G401 (cell line): ENCODE data around the gene ATP9A. TPM values are rescaled to one million over a fixed set of nuclear protein-coding genes. Genes with fewer than 3 reads are reported as not detected.
"Not testable (repeated sequence)": the region's sequence is repeated elsewhere in the genome, so short reads cannot be mapped to it uniquely, and the experiment has no call there.

ENCODE experiments used
- DNase-seq: peaks from one replicate; pipeline ENCODE4 v3.0.0-alpha.2; 2015; ENCODE audit warnings: low spot score
- in situ Hi-C: cut with HindIII; loops from 2 replicates; pipeline ENCODE4 v1.10.0; 2016; ENCODE audit warnings: low sequenced_read_pairs, mixed read lengths
- total RNA-seq: library from RNA; depleted of rRNA; stranded (reverse); fragments of >200 nt; shearing (Covaris generic); gene quantifications from 2 replicates; pipeline ENCODE4 v1.2.3, GENCODE V29; 2014

The ATP9A gene
- total RNA-seq, 1 experiment from 2014 or later, result 15.7 TPM

DNA sequence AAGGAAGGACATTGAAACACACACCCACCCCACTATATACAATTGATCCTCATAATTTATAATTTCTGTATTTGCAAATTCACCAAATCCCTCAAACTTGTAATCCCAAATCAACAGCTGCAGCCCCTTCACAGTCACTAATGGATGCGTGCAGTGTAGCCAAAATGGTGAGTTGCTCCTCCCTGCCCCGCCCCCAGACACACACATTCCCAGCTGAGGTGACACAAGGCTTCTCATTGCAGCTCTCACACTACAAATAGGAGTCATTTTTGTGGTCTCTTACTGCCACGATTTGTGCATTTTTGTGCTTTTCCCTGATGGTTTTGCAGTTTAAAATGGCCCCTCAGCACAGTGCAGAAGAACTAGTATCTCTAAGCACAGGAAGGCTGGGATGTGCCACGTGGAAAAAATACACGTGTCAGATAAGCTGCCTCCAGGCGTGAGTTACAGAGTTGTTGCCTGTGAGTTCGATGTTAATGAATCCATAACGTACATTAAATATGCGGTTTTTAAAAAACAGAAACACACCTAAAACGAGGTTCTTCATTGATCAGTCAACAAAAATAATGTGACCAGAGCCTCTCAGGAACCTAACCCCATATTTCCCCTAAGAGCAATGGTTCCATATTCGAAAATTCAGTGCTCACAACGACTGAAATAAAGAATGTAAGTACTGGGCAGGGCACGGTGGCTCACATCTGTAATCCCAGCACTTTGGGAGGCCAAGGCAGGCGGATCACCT, 8.2 kb downstream of the ATP9A start:
- no peak for DNase-seq
- in situ Hi-C loops, result no loop called here

DNA sequence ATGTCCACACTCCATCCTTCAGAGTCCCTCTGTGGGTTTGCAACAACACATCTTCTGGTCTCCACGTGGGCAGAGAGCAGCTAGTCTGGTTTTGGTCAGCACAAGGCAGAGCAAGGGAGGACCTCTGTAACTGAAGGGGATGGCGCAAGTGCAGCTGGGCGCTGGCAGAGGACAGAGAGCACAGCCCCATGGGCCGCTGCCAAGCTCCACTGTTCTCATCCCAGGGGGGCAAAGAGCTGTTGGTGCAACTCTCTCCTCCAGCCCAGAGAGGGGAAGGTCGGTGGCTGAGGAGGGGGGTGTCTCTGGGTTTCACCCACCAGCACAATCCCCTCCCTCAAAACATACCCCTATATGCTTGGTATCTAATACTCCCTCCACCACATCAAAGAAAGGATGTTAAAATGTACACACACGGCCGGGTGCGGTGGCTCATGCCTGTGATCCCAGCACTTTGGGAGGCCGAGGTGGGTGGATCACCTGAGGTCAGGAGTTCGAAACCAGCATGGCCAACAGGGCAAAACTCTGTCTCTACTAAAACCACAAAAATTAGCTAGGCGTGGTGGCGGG, 9.1 kb downstream of the ATP9A start:
- in situ Hi-C loops, result no loop called here
- no peak for DNase-seq

DNA sequence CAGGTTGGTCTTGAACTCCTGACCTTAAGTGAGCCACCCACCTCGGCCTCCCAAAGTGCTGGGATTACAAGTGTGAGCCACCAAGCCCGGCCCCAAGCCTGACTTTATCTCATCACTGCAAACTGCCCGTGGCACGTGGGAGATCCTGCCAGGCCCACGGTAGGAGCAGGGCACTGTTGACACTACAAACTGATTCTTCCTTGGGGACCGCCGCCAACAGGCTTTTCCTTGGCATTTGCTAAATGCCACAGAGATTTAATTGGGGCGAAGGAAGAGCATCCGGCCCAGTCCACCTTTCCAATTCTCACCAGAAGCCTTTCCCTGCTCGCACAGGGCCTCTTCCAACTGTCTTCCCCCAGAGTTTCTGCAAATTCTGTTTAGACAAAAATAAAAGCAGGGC, 11.0 kb downstream of the ATP9A start:
- in situ Hi-C loops, result no loop called here

DNA sequence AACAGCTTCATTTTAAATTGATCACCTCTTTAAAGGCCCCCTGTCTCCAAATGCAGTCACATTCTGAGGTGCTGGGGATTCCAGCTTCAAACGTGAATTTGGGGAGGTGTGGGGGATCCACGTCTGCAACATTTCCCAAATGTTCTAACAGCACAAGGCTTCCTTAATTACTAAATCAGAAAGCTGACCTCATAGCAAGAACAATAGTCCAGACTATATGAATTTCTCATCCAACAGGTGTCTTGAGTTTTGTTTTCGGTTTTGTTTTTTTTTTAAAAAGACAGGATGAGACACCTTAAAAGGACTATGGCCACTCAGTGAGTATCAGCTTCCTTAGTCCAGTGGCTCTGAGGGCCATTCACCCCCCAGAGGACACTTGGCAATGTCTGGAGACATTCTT, 11.5 kb downstream of the ATP9A start:
- in situ Hi-C loops, result no loop called here
- no peak for DNase-seq

More for the DNA sequence above, 11.0 kb downstream of the ATP9A start:
- peak; percentile 94 for DNase-seq

DNA sequence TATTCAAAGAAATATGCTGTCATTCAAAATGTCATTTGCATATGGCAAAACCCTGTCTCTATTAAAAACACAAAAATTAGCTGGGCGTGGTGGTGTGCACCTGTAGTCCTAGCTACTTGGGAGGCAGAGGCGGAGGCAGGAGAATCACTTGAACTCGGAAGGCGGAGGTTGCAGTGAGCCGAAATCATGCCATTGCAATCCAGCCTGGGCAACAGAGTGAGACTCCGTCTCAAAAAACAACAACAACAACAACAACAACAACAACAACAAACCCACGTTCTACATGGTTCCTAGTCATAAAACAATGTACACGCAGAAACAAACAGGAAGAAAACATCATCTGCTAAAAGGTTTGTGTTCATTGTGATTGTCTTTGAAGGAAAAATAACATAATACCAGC, 15.0 kb downstream of the ATP9A start:
- in situ Hi-C loops, DNase-seq: not testable (repeated sequence)

DNA sequence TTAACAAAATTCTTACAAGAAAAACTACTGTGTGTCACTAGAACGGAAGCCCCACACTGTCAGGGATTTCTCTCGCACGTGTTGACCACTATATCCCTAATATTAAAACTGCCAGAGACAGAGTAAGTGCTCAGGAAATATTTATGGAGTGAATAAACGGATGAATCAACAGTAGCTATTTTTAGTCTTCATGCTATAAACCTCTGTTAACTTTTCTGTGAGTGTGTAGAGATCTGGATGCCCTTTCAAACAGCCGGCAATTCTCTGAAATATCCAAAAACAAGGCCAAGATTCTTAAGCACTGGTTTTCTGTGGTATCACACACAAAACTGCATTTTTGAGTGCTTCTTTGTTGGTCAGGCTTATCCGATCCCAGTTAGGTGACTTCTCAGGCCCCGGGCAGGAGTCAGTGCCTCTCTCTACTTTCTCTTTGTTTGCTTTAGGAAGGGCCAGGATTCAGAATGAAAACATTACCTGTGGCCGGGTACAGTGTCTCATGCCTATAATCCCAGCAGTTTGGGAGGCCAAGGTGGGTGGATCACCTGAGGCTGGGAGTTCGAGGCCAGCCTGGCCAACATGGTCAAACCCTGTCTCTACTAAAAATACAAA, 15.7 kb downstream of the ATP9A start:
- in situ Hi-C loops, result no loop called here
- no peak for DNase-seq

DNA sequence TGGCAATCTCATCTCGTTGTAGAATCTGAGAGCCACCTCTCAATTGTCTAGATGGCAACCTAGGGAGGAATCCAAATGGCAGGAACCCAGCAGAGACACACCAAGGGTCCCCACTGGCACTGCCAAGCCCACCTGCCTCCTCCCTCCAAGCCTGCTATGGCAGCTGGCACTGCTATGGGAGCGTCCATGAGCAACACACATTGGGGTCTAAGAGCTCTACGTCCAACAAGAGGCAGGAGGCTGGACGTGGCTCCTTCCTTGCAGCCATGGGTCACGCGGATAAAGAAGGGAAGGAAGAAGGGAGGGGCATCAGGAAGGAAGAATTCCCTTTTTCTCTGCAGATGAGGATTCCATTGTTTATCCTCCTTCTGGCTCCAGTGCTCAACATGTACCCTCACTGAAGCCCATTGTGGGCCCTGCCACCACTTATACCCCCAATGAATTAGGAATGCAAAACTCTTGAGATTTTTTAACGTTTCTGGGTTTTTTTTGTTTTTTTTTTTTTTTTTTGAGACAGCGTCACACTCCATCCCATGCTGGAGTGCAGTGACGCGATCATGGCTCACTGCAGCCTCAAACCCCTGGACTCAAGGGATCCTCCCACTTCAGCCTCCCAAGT, 17.3 kb downstream of the ATP9A start:
- DNase-seq, result no peak
- in situ Hi-C loops, result no loop called here

DNA sequence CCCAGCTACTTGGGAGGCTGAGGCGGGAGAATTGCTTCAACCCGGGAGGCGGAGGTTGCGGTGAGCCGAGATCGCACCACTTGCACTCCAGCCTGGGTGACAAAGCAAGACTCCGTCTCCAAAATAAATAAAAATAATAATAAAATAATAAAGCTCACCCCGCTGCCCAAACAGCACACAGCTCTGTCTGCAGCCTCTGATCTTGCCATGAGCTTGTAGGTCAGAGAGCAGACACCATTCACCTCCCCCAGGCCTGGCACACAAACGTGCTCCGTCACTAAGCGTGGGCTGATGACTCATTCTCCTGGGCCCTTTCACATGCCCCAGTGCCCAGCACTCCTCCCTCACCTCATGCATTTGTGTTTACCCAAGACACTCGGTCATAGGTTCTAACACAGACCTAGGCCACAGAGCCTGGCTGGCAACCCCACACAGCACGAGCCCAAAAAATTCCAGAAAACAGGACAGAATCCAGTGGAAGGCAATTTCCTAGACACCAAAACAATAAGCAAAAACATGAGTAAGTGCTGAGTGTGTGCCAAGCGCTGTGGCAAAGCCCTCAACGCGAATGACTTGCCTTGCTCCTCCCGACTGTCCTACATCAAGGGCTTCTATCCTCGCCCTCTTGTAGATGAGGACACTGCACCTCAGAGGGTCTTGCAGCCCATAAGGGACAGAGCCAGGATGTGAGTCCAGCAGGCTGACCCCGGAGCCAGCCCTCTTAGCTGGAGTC, 18.0 kb downstream of the ATP9A start:
- DNase-seq, result no peak
- in situ Hi-C loops, result no loop called here

DNA sequence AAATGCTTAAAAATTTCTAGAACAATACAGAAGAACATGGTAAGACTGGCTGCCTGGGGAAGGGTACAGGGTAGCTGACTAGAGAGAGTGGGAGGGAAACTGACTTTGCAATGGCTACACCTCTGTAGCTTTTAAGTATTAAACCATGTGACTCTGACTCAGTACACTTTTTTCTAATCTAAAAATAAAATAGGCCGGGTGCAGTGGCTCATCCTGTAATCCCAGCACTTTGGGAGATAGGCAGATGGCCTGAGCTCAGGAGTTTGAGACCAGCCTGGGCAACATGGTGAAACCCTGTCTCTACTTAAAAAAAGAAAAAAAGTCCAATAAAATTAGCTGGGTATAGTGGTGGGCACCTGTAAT, 18.5 kb downstream of the ATP9A start:
- in situ Hi-C loops, result no loop called here
- no peak for DNase-seq

DNA sequence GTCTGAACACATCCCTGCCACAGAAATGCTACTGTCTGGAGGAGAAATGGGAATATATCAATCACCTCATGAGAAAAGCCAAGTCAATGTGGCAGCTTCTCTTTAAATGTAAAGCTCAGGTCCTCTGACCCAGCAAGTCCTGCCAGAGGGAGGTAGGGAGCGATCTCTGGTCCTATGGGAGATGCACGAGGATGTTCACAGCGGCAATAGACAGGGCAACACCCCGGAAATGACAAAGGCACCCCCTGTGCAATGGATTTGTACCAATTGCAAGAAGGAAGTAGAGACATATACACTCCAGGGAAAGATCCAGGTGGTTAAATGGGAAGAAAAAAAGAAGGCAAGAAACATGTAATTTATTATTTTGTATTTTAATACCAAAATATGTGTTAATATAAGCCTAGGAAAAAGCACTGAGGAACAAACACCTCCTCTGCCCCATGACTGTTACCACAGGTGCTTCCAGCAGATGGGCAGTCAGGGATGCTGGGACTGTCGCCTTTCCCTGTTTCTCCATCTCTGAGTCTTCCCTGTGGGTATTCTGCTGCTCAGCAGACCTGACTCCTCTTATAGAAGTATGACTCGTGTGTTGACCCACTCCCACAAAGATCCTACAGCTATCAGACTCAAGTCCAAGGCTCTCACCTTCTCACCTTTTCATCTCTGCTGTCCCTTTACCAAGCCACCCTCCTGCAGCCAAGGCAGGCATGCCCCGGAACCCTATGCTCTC, 20.8 kb downstream of the ATP9A start:
- DNase-seq, result peak; percentile 55
- in situ Hi-C loops, result no loop called here

DNA sequence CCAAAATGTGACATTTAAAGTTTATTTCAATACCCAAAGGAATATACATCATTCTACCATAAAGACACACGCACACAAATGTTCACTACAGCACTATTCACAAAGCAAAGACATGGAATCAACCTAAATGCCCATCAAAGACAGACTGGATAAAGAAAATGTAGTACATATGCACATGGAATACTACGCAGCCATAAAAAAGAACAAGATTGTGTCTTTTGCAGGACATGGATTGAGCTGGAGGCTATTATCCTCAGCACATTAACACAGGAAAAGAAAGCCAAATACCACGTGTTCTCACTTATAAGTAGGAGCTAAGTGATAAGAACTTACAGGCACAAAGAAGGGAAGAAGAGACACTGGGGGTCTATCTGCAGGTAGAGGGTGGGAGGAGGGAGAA, 22.4 kb downstream of the ATP9A start:
- DNase-seq, result no peak

DNA sequence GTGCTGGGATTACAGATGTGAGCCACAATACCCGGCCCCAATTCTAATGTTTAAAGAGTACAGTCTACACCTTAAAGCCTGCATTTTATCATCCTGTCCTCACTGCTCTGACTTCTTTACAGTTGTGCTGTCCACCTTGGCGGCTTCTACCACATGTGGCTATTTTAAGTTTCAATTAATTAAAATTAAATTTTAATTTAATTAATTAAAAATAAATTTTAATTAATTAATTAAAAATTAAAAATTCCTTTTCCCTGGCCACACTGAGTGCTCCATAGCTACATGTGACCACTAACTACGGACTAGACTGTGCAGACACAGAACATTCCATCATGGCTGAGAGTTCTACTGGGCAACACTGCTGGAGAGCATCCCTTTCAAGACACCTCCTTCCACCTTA, 27.4 kb downstream of the ATP9A start:
- in situ Hi-C loops, result no loop called here
- DNase-seq, result no peak

More for the DNA sequence above, 22.4 kb downstream of the ATP9A start:
- in situ Hi-C loops, result no loop called here

DNA sequence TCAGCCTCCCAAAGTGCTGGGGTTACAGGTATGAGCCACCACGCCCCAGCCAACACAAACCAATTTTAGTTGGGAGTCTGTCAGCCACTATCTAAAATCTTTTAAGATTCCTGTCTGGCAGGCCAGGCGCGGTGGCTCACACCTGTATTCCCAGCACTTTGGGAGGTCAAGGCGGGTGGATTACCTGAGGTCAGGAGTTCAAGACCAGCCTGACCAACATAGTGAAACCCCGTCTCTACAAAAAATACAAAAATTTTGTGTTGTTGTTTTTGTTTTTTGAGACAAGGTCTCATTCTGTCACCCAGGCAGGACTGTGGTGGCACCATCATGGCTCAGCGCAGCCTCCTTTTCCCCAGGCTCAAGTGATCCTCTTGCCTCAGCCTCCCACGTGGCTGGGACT, 27.9 kb downstream of the ATP9A start:
- in situ Hi-C loops, DNase-seq: not testable (repeated sequence)

DNA sequence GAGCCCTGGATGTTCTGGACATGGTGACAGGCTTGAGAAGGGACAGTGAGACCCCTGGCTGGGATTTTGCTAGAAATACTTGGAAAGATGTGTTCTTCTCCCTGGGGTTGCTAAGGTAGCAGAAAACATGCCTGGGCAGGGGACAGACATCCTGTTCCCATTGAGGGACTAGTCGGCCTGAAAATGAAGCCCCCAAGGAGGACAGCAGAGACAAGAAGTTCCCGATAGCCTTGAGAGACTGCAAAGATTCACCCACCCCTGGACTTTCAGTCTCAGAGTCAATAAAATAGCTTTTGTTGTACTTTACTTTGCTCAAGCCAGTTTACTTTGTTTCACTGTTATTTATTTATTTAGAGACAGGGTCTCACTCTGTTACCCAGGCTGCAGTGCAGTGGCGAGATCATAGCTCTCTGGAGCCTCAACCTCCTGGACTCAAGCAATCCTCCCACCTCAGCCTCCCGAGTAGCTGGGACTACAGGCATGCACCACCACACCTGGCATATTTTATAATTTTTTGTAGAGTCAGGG, 28.4 kb downstream of the ATP9A start:
- no peak for DNase-seq
- in situ Hi-C loops, result no loop called here

DNA sequence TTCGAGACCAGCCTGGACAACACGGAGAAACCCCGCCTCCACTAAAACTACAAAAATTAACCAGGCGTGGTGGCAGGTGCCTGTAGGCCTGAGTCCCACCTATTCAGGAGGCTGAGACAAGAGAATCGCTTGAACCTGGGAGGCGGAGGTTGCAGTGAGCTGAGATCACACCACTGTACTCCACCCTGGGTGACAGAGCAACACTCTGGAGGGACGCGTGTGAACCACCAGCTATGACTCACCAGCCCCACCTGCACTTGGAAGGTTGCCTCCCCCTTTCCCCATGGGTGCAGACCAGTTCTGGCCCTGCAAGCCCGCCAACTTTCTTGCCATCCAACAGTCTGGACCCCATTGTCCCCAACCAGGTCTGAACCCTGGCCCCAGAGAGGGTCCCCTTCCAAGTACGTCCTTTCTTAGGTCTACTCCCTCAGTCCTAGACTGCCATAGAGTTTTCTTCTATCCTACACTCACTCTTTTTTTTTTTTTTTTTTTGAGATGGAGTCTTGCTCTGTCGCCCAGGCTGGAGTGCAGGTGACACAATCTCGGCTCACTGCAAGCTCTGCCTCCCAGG, 29.2 kb downstream of the ATP9A start:
- in situ Hi-C loops, result no loop called here
- DNase-seq, result no peak

DNA sequence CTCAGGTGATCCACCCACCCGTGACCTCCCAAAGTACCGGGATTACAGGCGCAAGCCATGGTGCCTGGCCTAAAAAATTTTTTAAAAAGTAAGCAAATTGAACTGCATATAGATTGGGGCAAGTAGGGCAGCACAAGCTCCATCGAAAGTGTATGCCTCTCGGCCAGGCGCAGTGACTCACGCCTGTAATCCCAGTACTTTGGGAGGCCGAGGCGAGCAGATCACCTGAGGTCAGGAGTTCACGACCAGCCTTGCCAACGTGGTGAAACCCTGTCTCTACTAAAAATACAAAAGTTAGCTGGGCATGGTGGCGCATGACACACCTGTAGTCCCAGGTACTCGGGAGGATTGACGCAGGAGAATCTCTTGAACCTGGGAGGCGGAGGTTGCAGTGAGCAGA, 29.9 kb downstream of the ATP9A start:
- DNase-seq, in situ Hi-C loops: not testable (repeated sequence)

DNA sequence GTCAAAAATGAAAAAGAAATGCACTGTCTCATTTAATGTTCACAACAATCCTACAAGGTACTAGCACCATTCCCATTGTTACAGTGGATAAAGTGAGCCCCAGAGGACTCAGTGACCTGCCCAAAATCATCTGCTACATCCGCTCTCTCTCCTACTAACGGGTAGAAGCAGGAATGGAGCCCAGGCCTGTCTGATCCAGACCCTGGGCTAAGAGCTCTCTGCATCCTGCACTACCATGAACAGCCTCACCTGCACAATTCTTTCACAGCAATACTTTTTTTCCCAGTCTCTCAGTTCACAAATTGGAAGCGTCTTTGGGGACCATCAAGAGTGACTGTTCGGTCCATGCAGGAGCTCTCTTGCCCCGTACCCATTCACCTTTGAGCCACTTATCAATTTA, 31.2 kb downstream of the ATP9A start:
- no peak for DNase-seq
- in situ Hi-C loops, result no loop called here

DNA sequence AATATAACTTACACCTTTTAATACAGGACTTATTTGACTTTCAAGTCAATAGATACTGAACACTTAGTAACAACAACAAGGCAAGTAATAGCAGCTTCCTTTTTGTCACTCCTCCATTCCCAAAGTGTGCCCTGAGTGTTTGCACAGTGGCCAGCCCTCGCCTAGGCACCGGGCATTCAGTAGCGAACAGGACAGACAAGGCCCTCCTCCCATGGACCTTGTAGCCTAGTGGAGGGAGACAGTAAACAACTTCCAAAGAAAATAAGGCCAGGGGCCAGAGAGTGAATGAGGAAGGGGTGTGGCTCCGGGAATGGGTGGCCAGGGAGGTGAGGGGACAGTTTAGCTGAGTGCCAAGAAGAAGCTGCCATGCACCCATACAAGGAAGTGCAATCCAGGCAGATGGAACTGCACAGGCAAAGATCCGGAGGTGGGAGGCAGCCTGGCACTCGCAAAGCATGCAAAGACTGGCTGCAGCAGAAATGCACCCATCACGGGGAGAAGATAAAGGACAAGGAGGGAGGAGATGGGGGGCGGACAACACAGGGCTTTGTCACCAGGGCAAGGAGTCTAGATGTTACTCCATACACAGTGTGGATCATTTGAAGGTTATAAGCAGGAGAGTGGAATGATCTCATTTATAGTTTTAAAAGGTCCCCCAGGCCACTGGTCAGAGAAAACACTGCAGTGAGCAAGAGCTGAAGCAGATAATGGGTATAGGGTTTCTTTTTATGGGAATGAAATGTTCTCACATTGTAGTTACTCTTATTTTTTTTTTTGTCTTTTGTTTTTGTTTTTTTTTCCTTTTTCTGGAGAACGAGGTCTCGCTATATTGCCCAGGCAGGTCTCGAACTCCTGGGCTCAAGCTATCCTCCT, 32.2 kb downstream of the ATP9A start:
- in situ Hi-C loops, result no loop called here
- no peak for DNase-seq
